Measurements from ENCODE around the gene UBE2O. TPM values are rescaled to one million over a fixed set of nuclear protein-coding genes. Genes with fewer than 3 reads are reported as not detected.

Gene UBE2O
- total RNA-seq, 4 donors from 2014 or later: 20.3 to 52.0 (median 26.0) TPM

GRCh38 chr17:76381633-76382350, 71.2 kb downstream of the UBE2O start:
- 48 to 68% methylated on average over 16 to 19 of the region's 19 CpGs for WGBS, 2 donors
- intact Hi-C loops (cut with DNase I; ENCODE audit: low total_unique reads): no loop called here
- TF ChIP-seq POLR2A (IDR thresholded peaks at IDR 0.05): no peak
- no peak for TF ChIP-seq CTCF (IDR thresholded peaks at IDR 0.05)
- no peak for DNase-seq (ENCODE audit: low spot score in 2 of 2)
- H3K4me3 ChIP-seq (ENCODE audit: low read depth, poor library complexity, severe bottlenecking): no peak overlapping the region

GRCh38 chr17:76379646-76380376, 73.1 kb downstream of the UBE2O start:
- no peak for TF ChIP-seq CTCF (IDR thresholded peaks at IDR 0.05)
- TF ChIP-seq POLR2A (IDR thresholded peaks at IDR 0.05): no peak
- intact Hi-C loops (cut with DNase I; ENCODE audit: low total_unique reads): no loop called here
- H3K4me3 ChIP-seq (ENCODE audit: low read depth, poor library complexity, severe bottlenecking): no peak overlapping the region
- WGBS, 2 donors: 84 to 87% methylated on average over 21 of the region's 21 CpGs
- DNase-seq (ENCODE audit: low spot score in 2 of 2): no peak

- DNase-seq (ENCODE audit: low spot score in 2 of 2): no peak
- whole genome bisulfite sequencing, 2 donors: 85 to 90% methylated on average over 11 of the region's 11 CpGs
- intact Hi-C loops (cut with DNase I; ENCODE audit: low total_unique reads): no loop called here
- no peak overlapping the region for H3K4me3 ChIP-seq (ENCODE audit: low read depth, poor library complexity, severe bottlenecking)
- TF ChIP-seq POLR2A (IDR thresholded peaks at IDR 0.05) (no peak), CTCF (IDR thresholded peaks at IDR 0.05) (no peak)
These were observed 73.7 kb downstream of the UBE2O start for GRCh38 chr17:76379275-76379641.

- DNase-seq (ENCODE audit: low spot score in 2 of 2): no peak
- H3K4me3 ChIP-seq (ENCODE audit: low read depth, poor library complexity, severe bottlenecking): no peak overlapping the region
- TF ChIP-seq POLR2A (IDR thresholded peaks at IDR 0.05) (no peak), CTCF (IDR thresholded peaks at IDR 0.05) (no peak)
- intact Hi-C loops (cut with DNase I; ENCODE audit: low total_unique reads): no loop called here
- 70 to 73% methylated on average over 5 of the region's 5 CpGs for WGBS, 2 donors
These were observed 74.2 kb downstream of the UBE2O start for GRCh38 chr17:76378548-76379274.

DNA sequence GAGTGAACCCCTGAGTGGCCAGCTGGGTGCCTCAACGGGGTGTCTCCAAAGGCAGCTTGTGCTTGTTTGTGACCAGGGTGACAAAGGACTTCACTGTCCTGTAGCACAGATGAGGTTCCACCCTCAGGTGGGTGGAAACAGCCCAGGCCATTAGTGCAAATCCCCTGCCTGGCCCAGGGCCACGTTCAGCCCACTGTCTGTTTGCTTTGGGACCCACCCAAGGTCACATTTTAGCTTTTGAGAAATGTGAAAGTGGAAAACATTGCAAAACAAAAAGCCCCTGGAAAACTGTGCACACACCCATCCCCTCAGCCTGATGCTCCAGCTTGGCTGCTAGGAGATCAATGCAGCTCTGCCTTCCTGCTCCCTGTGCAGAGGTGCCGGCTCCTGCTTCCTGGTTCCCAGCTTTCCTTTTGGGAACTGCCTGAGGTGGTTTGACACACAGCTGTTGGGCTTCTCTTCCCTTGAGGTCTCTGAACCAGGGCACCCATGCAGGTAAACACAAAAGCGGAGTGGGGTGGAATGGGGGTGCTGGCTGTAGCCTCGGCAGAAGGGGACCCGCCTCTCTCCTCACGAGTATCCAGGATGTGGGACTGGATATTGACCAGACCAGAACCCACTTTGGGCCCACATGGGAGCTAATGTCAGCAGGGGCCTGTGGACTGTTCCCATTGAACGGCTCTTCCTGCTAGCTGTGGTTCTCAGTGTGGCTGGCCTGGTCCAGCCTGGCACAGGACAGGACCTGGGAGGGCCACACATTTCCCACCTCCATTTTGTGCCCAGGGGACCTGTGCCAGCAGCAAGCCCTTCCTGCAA, 76.4 kb downstream of the UBE2O start:
- no peak for TF ChIP-seq CTCF (IDR thresholded peaks at IDR 0.05)
- TF ChIP-seq POLR2A (IDR thresholded peaks at IDR 0.05): no peak
- 72 to 76% methylated on average over 8 of the region's 8 CpGs for WGBS, 2 donors
- intact Hi-C loops (cut with DNase I; ENCODE audit: low total_unique reads): no loop called here
- peak in 1 of 2 donors; percentile 85 for DNase-seq (ENCODE audit: low spot score in 2 of 2)
- no peak overlapping the region for H3K4me3 ChIP-seq (ENCODE audit: low read depth, poor library complexity, severe bottlenecking)

Measured in lower leg skin (tissue), 4 donors.